Panc1 (cell line): ENCODE data around the gene TSKS. TPM values are rescaled to one million over a fixed set of nuclear protein-coding genes. Genes with fewer than 3 reads are reported as not detected.

Experiments
- ATAC-seq: fragments of 200-7000 bp; cut with Tn5 transposase; 2 replicates; pipeline ENCODE4 v1.9.1; 2020; ENCODE audit warnings: mild to moderate bottlenecking, moderate library complexity
- BruUV-seq: library from RNA; stranded (reverse); fragments of 400-500 nt; replicated peaks from 2 replicates; lab custom pipeline; 2021; lab: Mats Ljungman, UMichigan
- CTCF ChIA-PET: fragments of 300-600 bp; sonication (Branson Sonifier 250); formaldehyde crosslinking; loops from one replicate; lab custom pipeline; 2022; ENCODE audit warnings: antibody characterized with exemption; lab: Charles Lee
- POLR2A ChIA-PET: fragments of 300-600 bp; sonication (Branson Sonifier 250); formaldehyde crosslinking; loops from one replicate; lab custom pipeline; 2022; ENCODE audit warnings: antibody characterized with exemption; lab: Charles Lee
- DNase-seq: peaks from one replicate; pipeline ENCODE4 v3.0.0-alpha.2; 2010; ENCODE audit warnings: low read depth, low spot score
- H3K27ac ChIP-seq: 2 replicates; pipeline ENCODE4 v1.5.1; 2011; ENCODE audit warnings: mild to moderate bottlenecking, low read length, inconsistent platforms
- H3K27me3 ChIP-seq: fragments of 200-500 bp; sonication (Bioruptor generic); 2 replicates; pipeline ENCODE4 v1.6.0; 2014; ENCODE audit warnings: low read length, inconsistent platforms; ENCODE audit not compliant: control insufficient read depth, insufficient read depth
- H3K36me3 ChIP-seq: fragments of 200-500 bp; sonication (Bioruptor generic); 2 replicates; pipeline ENCODE4 v1.5.1; 2014; ENCODE audit warnings: inconsistent platforms, mild to moderate bottlenecking, low read length, moderate library complexity; ENCODE audit not compliant: control insufficient read depth, insufficient read depth
- H3K4me1 ChIP-seq: 2 replicates; pipeline ENCODE4 v1.5.1; 2011; ENCODE audit warnings: inconsistent platforms, mild to moderate bottlenecking, low read length, moderate library complexity; ENCODE audit not compliant: control insufficient read depth, insufficient read depth
- H3K4me3 ChIP-seq, 2 experiments: 2 replicates each; pipeline ENCODE4 v1.5.1; 2011 to 2012; ENCODE audit warnings: low read depth in 2 of 2, low read length in 2 of 2, mild to moderate bottlenecking in 2 of 2, inconsistent platforms in 1 of 2, moderate library complexity in 1 of 2
- H3K9me3 ChIP-seq: fragments of 200-500 bp; sonication (Bioruptor generic); 2 replicates; pipeline ENCODE4 v1.5.1; 2014; ENCODE audit warnings: low read depth, mild to moderate bottlenecking, inconsistent platforms, low read length, moderate library complexity; ENCODE audit not compliant: control insufficient read depth, insufficient read depth
- POLR2AphosphoS5 ChIP-seq: IDR thresholded peaks from 2 replicates; pipeline ENCODE4 v1.6.1; 2012; ENCODE audit warnings: mild to moderate bottlenecking, low read depth, low read length, moderate library complexity
- SIN3A ChIP-seq: IDR thresholded peaks from 2 replicates; pipeline ENCODE4 v1.6.1; 2012; ENCODE audit warnings: low read depth, mild to moderate bottlenecking, low read length, moderate library complexity, borderline replicate concordance; ENCODE audit not compliant: insufficient read depth
- TCF7L2 ChIP-seq: IDR thresholded peaks from 2 replicates; pipeline ENCODE4 v1.6.1; 2011; ENCODE audit warnings: mild to moderate bottlenecking, low read depth, low read length, inconsistent platforms
- in situ Hi-C: cut with HindIII; loops from 2 replicates; pipeline ENCODE4 v1.10.0; 2016; ENCODE audit warnings: low sequenced_read_pairs, low pct_unique_long_range_greater_than_20kb
- intact Hi-C: fragments of 100-400 bp; cut with micrococcal nuclease; formaldehyde crosslinking; loops from one replicate; pipeline ENCODE4 v1.10.0; 2022; ENCODE audit not compliant: unreplicated experiment
- total RNA-seq: library from RNA; stranded (reverse); gene quantifications from one replicate; pipeline ENCODE4 v1.2.1, GENCODE V29; 2021; ENCODE audit not compliant: unreplicated experiment
- TF ChIP-seq, protein P1 (sequence below): fragments of 450-650 bp; IDR thresholded peaks from 2 replicates; pipeline ENCODE4 v1.5.1; 2017; ENCODE audit warnings: mild to moderate bottlenecking
- TF ChIP-seq, protein P2 (sequence below), 2 experiments: IDR thresholded peaks; 2 replicates each; pipeline ENCODE4 v1.6.1; 2011 to 2012; ENCODE audit warnings: low read depth in 2 of 2, control low read depth in 1 of 2, low read length in 1 of 2, mild to moderate bottlenecking in 1 of 2, moderate library complexity in 1 of 2; ENCODE audit not compliant: insufficient read depth in 1 of 2

The TSKS gene
- total RNA-seq, 1 experiment from 2014 or later, result not detected

DNA sequence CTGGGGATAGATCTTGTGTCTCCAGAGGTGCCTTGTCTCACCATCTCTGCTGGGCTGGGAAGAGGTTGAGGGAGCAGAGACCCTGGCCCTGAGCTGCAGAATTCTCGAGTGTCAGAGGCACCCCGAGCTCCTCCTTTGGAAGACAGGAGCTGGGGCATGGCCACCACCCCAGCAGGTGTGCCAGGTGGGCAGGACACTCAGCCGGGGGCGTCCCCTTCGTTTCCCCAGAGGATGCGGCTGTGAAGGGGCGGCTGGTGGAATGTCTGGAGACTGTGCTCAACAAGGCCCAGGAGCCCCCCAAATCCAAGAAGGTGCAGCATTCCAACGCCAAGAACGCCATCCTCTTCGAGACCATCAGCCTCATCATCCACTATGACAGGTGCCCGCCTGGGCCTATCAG, 35.5 kb upstream of the TSKS start:
- in situ Hi-C loops (no loop called here), intact Hi-C loops (no loop called here)
- BruUV-seq, result no TSS peak
- CTCF ChIA-PET, result no interaction called here
- POLR2A ChIA-PET, result no interaction called here
- no peak for DNase-seq
- Histone ChIP-seq H3K36me3 (no peaks in the 10 kb centered on the region; the same call in 1 of the 2 replicates), H3K9me3 (no peaks in the 10 kb centered on the region), H3K4me1 (no peaks in the 10 kb centered on the region), H3K27ac (no peak overlapping the region), H3K27me3 (no peaks in the 10 kb centered on the region), H3K4me3 (no peak overlapping the region)
- no peak for ATAC-seq
- TF ChIP-seq, protein P1, sequence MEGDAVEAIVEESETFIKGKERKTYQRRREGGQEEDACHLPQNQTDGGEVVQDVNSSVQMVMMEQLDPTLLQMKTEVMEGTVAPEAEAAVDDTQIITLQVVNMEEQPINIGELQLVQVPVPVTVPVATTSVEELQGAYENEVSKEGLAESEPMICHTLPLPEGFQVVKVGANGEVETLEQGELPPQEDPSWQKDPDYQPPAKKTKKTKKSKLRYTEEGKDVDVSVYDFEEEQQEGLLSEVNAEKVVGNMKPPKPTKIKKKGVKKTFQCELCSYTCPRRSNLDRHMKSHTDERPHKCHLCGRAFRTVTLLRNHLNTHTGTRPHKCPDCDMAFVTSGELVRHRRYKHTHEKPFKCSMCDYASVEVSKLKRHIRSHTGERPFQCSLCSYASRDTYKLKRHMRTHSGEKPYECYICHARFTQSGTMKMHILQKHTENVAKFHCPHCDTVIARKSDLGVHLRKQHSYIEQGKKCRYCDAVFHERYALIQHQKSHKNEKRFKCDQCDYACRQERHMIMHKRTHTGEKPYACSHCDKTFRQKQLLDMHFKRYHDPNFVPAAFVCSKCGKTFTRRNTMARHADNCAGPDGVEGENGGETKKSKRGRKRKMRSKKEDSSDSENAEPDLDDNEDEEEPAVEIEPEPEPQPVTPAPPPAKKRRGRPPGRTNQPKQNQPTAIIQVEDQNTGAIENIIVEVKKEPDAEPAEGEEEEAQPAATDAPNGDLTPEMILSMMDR, result no peak
- TF ChIP-seq POLR2AphosphoS5, result no peak

DNA sequence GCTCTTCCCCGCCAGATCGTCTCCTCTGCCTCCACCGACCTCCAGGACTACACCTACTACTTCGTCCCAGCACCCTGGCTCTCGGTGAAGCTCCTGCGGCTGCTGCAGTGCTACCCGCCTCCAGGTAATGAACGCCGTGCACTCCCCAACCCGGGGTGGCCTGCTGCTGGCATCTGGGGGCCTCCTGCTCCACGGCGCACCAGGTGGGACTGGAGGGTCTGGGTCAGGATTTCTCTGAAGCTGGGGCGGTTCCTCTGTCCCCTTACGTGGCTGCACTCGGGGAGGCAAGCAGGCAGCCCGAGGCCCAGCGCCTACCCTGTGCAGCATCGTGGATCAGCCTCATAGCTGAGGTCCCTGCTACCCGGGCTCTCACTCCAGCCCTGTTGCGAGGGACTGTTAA, 32.5 kb upstream of the TSKS start:
- TF ChIP-seq TCF7L2 (no peak), SIN3A (no peak), POLR2AphosphoS5 (no peak)
- TF ChIP-seq, protein P1, result no peak
- TF ChIP-seq, protein P2, sequence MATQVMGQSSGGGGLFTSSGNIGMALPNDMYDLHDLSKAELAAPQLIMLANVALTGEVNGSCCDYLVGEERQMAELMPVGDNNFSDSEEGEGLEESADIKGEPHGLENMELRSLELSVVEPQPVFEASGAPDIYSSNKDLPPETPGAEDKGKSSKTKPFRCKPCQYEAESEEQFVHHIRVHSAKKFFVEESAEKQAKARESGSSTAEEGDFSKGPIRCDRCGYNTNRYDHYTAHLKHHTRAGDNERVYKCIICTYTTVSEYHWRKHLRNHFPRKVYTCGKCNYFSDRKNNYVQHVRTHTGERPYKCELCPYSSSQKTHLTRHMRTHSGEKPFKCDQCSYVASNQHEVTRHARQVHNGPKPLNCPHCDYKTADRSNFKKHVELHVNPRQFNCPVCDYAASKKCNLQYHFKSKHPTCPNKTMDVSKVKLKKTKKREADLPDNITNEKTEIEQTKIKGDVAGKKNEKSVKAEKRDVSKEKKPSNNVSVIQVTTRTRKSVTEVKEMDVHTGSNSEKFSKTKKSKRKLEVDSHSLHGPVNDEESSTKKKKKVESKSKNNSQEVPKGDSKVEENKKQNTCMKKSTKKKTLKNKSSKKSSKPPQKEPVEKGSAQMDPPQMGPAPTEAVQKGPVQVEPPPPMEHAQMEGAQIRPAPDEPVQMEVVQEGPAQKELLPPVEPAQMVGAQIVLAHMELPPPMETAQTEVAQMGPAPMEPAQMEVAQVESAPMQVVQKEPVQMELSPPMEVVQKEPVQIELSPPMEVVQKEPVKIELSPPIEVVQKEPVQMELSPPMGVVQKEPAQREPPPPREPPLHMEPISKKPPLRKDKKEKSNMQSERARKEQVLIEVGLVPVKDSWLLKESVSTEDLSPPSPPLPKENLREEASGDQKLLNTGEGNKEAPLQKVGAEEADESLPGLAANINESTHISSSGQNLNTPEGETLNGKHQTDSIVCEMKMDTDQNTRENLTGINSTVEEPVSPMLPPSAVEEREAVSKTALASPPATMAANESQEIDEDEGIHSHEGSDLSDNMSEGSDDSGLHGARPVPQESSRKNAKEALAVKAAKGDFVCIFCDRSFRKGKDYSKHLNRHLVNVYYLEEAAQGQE (IDR thresholded peaks at IDR 0.05; ENCODE audit: insufficient read depth in 1 of 2, low read depth in 2 of 2, low read length in 1 of 2), result no peak
- Histone ChIP-seq H3K27me3 (no peaks in the 10 kb centered on the region), H3K4me3 (no peak overlapping the region), H3K4me1 (no peaks in the 10 kb centered on the region), H3K9me3 (no peaks in the 10 kb centered on the region), H3K27ac (no peak overlapping the region), H3K36me3 (no peaks in the 10 kb centered on the region; the same call in 1 of the 2 replicates)
- intact Hi-C loops (no loop called here), in situ Hi-C loops (no loop called here)
- BruUV-seq, result no TSS peak
- POLR2A ChIA-PET, result no interaction called here
- DNase-seq (no peak), ATAC-seq (no peak)
- CTCF ChIA-PET, result interaction anchor here (0.5 to 0.6 kb wide), 2 partner anchors 23 to 294 kb away, joined by 4 read pairs; no protein-coding TSS in a partner anchor
